ENCODE data around the gene ITPR1.

The ITPR1 gene

DNA sequence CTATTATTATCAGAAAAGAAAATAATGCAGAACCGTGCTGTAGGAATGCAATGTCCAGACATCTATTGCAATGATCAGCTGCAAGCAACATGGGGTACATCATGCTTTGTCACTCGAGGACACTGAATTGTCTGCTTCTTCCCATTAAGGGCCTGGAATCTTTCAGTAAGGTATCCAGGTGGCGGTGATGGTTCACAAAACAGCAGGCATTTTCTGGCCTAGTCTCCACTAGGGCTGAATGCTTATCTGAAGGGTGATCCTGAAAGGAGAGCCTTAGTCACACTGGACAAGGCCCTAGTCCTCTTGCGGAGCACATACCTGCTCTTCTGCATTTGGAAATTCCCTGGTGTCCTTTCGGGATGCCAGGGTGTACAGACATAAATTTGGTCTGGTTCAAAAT lies 21.2 kb downstream of the ITPR1 start:
- in situ Hi-C loops (cut with HindIII; ENCODE audit: low sequenced_read_pairs): no loop called here
- no peak for DNase-seq (ENCODE audit: low read depth)
- TF ChIP-seq, protein P1, sequence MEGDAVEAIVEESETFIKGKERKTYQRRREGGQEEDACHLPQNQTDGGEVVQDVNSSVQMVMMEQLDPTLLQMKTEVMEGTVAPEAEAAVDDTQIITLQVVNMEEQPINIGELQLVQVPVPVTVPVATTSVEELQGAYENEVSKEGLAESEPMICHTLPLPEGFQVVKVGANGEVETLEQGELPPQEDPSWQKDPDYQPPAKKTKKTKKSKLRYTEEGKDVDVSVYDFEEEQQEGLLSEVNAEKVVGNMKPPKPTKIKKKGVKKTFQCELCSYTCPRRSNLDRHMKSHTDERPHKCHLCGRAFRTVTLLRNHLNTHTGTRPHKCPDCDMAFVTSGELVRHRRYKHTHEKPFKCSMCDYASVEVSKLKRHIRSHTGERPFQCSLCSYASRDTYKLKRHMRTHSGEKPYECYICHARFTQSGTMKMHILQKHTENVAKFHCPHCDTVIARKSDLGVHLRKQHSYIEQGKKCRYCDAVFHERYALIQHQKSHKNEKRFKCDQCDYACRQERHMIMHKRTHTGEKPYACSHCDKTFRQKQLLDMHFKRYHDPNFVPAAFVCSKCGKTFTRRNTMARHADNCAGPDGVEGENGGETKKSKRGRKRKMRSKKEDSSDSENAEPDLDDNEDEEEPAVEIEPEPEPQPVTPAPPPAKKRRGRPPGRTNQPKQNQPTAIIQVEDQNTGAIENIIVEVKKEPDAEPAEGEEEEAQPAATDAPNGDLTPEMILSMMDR (IDR thresholded peaks at IDR 0.05; ENCODE audit: low read depth, low read length, missing control alignments): no peak
- no peak overlapping the region for H3K4me3 ChIP-seq (ENCODE audit: low read depth, low read length)

DNA sequence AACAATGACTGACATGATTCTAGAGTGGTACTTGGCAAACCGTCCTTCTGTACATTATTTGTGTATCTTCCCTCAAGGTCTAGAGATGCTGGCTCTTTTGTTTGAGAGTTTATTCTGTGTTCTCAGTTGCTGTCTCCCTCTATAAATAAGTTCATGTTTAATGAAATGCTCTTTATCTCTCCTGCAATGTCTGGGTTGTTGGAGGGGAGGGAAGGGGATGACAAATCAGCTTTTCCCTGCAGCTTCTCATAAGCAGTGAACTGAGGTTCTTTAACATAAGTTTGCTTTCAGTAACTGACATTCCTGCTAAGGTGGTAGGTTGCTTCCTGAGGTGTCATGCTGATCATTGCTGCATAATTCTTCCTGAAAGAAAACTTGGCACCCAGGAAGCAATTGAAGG lies 21.8 kb downstream of the ITPR1 start:
- H3K4me3 ChIP-seq (ENCODE audit: low read depth, low read length): no peak overlapping the region
- DNase-seq (ENCODE audit: low read depth): no peak
- in situ Hi-C loops (cut with HindIII; ENCODE audit: low sequenced_read_pairs): no loop called here
- TF ChIP-seq, protein P1 (IDR thresholded peaks at IDR 0.05; ENCODE audit: low read depth, low read length, missing control alignments): no peak

DNA sequence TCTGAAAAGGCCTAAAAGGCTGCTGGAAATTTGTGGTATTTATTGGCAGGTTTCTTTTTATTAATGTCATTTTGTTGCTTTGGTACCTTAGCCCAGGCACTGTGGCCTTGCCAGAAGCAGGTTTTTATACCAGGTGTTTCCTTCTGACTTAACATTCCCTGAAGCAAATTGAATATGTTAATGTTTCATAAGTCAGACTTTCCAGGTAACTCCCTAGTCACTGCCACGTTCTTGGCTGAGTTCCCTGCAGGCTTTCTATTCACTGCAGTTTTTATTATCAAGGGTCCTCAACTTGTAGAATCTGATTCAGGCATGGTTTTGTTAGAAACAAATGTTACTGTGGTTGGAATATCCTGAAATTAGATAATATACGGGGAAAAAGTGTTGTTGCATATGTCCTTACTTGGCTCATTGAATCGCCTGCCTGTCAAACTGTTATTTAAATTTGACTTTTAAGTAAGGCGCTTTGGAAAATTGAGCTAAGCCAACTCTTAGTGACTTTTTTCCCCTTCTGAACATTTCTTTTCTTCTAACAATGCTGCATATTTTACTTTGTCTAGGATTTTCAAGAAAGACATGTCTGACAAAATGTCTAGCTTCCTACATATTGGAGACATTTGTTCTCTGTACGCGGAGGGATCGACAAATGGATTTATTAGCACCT lies 22.9 kb downstream of the ITPR1 start:
- H3K4me3 ChIP-seq (ENCODE audit: low read depth, low read length): no peak overlapping the region
- DNase-seq (ENCODE audit: low read depth): no peak
- in situ Hi-C loops (cut with HindIII; ENCODE audit: low sequenced_read_pairs): no loop called here
- TF ChIP-seq, protein P1 (IDR thresholded peaks at IDR 0.05; ENCODE audit: low read depth, low read length, missing control alignments): no peak

DNA sequence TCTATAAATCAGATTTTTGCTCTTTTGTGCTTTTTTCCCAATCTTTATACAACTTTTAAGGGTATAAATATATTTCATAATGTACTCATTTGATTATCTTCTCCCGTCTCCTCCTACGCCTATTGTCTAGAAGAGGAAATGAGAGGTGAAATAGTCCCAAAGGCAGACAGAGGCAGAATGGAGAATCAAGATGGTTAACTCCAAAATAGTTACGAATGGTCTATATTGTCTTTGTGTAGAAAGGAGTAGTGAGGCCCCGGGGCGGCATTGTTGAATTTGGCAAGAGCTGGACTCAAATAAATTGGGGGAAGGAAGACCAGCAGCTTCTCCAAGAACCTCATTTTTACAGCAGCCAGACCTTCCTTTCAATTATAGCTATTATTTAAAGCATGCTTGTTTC lies 23.9 kb downstream of the ITPR1 start:
- no peak overlapping the region for H3K4me3 ChIP-seq (ENCODE audit: low read depth, low read length)
- DNase-seq (ENCODE audit: low read depth): no peak
- in situ Hi-C loops (cut with HindIII; ENCODE audit: low sequenced_read_pairs): no loop called here
- TF ChIP-seq, protein P1 (IDR thresholded peaks at IDR 0.05; ENCODE audit: low read depth, low read length, missing control alignments): no peak

DNA sequence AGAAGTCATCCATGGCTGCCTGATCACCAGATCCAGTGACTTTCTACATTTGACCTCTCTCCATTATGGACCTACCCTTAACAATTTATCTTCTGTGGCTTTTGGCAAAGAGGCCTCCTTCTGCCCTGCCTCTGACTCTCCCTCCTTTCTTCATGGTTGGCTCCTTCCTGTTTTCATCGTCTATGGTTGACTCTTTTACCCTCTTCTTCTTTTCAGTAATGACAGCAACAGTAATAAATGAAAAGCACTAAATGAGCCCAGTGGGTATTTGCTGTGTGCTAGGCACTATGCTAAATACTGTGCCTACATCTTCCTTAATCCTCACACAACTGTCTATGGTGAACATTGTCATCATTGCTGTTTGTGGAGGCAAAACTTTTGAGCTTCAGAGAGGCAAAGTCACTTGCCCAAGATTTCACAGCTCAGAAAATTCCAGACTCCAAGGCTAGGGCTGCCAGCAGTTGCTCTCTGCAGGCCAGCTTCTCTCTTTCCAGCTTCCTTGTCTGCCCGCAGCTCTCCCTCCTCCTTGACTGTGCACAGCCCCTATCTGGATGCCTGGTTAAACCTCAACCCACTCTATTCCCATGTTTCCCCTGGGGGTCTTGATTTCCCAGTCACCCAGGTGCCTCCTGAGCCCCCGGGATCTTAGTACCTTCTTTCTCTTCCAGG lies 24.6 kb downstream of the ITPR1 start:
- no peak overlapping the region for H3K4me3 ChIP-seq (ENCODE audit: low read depth, low read length)
- in situ Hi-C loops (cut with HindIII; ENCODE audit: low sequenced_read_pairs): no loop called here
- no peak for DNase-seq (ENCODE audit: low read depth)
- TF ChIP-seq, protein P1 (IDR thresholded peaks at IDR 0.05; ENCODE audit: low read depth, low read length, missing control alignments): no peak

DNA sequence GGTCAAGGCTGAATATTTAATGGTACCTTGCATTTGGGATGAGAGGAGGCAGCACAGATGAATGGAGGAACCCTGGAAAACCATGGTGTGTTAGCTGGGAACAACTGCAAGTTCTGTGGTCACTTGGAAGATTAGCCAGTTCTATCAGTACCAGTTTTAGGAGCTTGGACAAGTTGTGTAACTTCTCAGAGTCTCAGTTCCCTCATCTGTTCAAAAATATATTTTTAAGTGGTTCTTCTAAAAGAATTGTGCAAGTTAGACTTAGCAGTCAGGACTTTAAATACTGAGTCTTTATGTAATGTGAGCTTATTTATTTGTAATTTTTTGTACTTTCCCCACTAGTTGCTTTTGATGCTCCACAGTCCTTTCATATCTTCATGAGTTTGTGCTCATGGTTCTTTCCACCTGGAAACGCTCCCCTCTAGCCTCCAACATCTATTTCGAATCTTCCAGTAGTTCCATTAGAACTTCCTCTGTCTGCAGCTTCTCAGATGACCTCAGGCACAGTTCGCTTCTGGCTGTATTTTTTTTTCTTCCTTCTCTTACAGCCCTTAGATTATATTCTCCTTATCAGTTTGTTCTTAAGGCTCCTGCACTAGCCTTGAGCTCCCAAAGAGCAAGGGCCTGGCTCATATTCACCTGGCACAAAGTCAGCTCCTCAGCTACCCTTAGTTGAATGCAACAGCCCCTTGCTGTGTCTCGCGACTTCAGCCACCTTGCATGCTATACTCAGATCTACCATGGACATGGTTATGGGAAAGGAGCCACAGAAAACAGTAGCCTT lies 27.1 kb downstream of the ITPR1 start:
- no peak overlapping the region for H3K4me3 ChIP-seq (ENCODE audit: low read depth, low read length)
- TF ChIP-seq, protein P1 (IDR thresholded peaks at IDR 0.05; ENCODE audit: low read depth, low read length, missing control alignments): no peak
- in situ Hi-C loops (cut with HindIII; ENCODE audit: low sequenced_read_pairs): no loop called here
- DNase-seq (ENCODE audit: low read depth): no peak

Measured in astrocyte of the cerebellum (primary cell).